Mesenchymal stem cell (in vitro differentiated cells and primary cell): ENCODE data around the gene NEDD9.
A peak's percentile ranks its signal among the peaks of the same experiment; 100 is the strongest.

Source experiments
- DNase-seq: peaks from one replicate; pipeline ENCODE4 v3.0.0-alpha.2; 2013
- H2AFZ ChIP-seq: one replicate; pipeline ENCODE4 v1.6.1; 2013; ENCODE audit warnings: low read depth, mild to moderate bottlenecking, control low read depth, inconsistent platforms, low read length, moderate library complexity
- H2AK5ac ChIP-seq: 2 replicates; pipeline ENCODE4 v1.6.1; 2013; ENCODE audit warnings: low read length, moderate library complexity, mild to moderate bottlenecking, inconsistent platforms; ENCODE audit not compliant: severe bottlenecking
- H2BK120ac ChIP-seq: one replicate; pipeline ENCODE4 v1.6.1; 2013; ENCODE audit warnings: low read depth, mild to moderate bottlenecking, inconsistent platforms, low read length, moderate library complexity
- H2BK12ac ChIP-seq, 2 experiments: one replicate each; pipeline ENCODE4 v1.6.1; 2013; ENCODE audit warnings: inconsistent platforms in 2 of 2, low read length in 2 of 2, mild to moderate bottlenecking in 2 of 2, moderate library complexity in 2 of 2, control low read depth in 1 of 2
- H2BK15ac ChIP-seq: one replicate; pipeline ENCODE4 v1.6.1; 2013; ENCODE audit warnings: mild to moderate bottlenecking, low read depth, inconsistent platforms; ENCODE audit not compliant: poor library complexity, severe bottlenecking
- H2BK5ac ChIP-seq: 2 replicates; pipeline ENCODE4 v1.6.1; 2013; ENCODE audit warnings: low read depth, mild to moderate bottlenecking, low read length, control low read depth, inconsistent platforms; ENCODE audit not compliant: poor library complexity, severe bottlenecking
- H3K14ac ChIP-seq, 2 experiments: one replicate each; pipeline ENCODE4 v1.6.1; 2013; ENCODE audit warnings: inconsistent platforms in 2 of 2, low read length in 2 of 2, control low read depth in 1 of 2, mild to moderate bottlenecking in 1 of 2, moderate library complexity in 1 of 2
- H3K18ac ChIP-seq, 2 experiments: one replicate each; pipeline ENCODE4 v1.6.1; 2013; ENCODE audit warnings: inconsistent platforms in 2 of 2, low read length in 2 of 2, control low read depth in 1 of 2, low read depth in 1 of 2, mild to moderate bottlenecking in 1 of 2
- H3K23ac ChIP-seq, 2 experiments: one replicate each; pipeline ENCODE4 v1.6.1; 2013; ENCODE audit warnings: inconsistent platforms in 2 of 2, low read length in 2 of 2, mild to moderate bottlenecking in 2 of 2, moderate library complexity in 2 of 2, control low read depth in 1 of 2
- H3K27ac ChIP-seq: 2 replicates; pipeline ENCODE4 v1.5.1; 2013; ENCODE audit warnings: mild to moderate bottlenecking, moderate library complexity, low read length, control low read depth, inconsistent platforms; ENCODE audit not compliant: poor library complexity, severe bottlenecking
- H3K27me3 ChIP-seq, 2 experiments: 2 replicates each; pipeline versions ENCODE4 v1.6.1 to v1.7.0; 2013; ENCODE audit warnings: low read length in 2 of 2, mild to moderate bottlenecking in 2 of 2, moderate library complexity in 2 of 2, control low read depth in 1 of 2, inconsistent platforms in 1 of 2; ENCODE audit not compliant: control insufficient read depth in 1 of 2, insufficient read depth in 1 of 2
- H3K36me3 ChIP-seq, 2 experiments: 2 replicates each; pipeline versions ENCODE4 v1.6.1 to v1.7.0; 2013; ENCODE audit warnings: low read length in 2 of 2, control low read depth in 1 of 2, inconsistent platforms in 1 of 2, low read depth in 1 of 2, mild to moderate bottlenecking in 1 of 2; ENCODE audit not compliant: insufficient read depth in 2 of 2, control insufficient read depth in 1 of 2
- H3K4ac ChIP-seq, 2 experiments: one replicate each; pipeline ENCODE4 v1.6.1; 2013; ENCODE audit warnings: inconsistent platforms in 2 of 2, low read length in 2 of 2, mild to moderate bottlenecking in 2 of 2, moderate library complexity in 2 of 2, control low read depth in 1 of 2, low read depth in 1 of 2
- H3K4me1 ChIP-seq: 2 replicates; pipeline ENCODE4 v1.6.1; 2013; ENCODE audit warnings: low read depth, low read length, control low read depth; ENCODE audit not compliant: control insufficient read depth, insufficient read depth
- H3K4me2 ChIP-seq: 2 replicates; pipeline ENCODE4 v1.6.1; 2013; ENCODE audit warnings: low read length, mild to moderate bottlenecking, inconsistent platforms; ENCODE audit not compliant: poor library complexity, severe bottlenecking
- H3K4me3 ChIP-seq, 2 experiments: 2 replicates each; pipeline versions ENCODE4 v1.5.1 to v1.7.0; 2013; ENCODE audit warnings: low read length in 2 of 2, mild to moderate bottlenecking in 2 of 2, control low read depth in 1 of 2, low read depth in 1 of 2; ENCODE audit not compliant: insufficient read depth in 1 of 2
- H3K79me1 ChIP-seq: replicated peaks from 2 replicates; pipeline ENCODE4 v1.6.1; 2013; ENCODE audit warnings: mild to moderate bottlenecking, control low read depth, low read length, inconsistent platforms; ENCODE audit not compliant: poor library complexity, severe bottlenecking
- H3K9ac ChIP-seq: 2 replicates; pipeline ENCODE4 v1.7.0; 2013; ENCODE audit warnings: mild to moderate bottlenecking, low read length, moderate library complexity
- H3K9me3 ChIP-seq: 2 replicates; pipeline ENCODE4 v1.7.0; 2013; ENCODE audit warnings: mild to moderate bottlenecking, low read length; ENCODE audit not compliant: control insufficient read depth
- H4K8ac ChIP-seq: one replicate; pipeline ENCODE4 v1.6.1; 2013; ENCODE audit warnings: inconsistent platforms, mild to moderate bottlenecking, low read length, moderate library complexity
- H4K91ac ChIP-seq: one replicate; pipeline ENCODE4 v1.6.1; 2013; ENCODE audit warnings: mild to moderate bottlenecking, low read length, inconsistent platforms
- WGBS: methylation state at CpG from one replicate; pipeline ENCODE4 v1.1.7; 2013; ENCODE audit warnings: mixed read lengths; 5-methylcytosine and 5-hydroxymethylcytosine counted together

Gene NEDD9

DNA sequence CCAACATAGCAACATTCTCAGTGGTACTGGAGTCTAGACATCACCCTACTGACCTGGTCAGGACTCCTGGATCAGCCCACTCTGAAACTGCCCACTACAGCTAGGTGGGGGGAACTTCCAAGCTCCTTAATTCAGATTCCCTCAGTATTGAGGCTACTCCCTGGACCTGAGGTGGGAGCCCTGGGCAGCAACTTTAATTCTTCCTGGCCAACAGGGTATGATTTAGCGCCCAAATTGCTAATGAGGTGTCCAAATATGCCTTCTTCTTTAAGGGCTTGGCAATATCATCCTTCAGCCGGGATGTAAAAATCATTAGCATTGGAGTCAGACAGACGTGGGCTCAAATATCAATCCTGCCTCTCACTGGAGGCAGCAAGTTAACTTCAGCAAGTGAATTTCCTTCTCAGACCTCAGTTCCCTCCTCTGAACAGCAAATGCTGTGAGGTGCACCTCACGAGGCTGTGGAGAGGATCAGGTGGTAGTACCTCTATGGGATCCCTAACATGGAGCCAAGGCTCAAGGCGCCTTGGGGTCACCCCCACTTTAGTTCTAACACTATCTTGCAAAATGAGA is 27.6 kb downstream of the NEDD9 start:
- Histone ChIP-seq H3K18ac (peak overlapping the region in 1 of 2 experiments; percentile 7), H3K4me3 (no peak overlapping the region), H4K8ac (peak overlapping the region; percentile 36), H2AFZ (no peak overlapping the region), H2AK5ac (peak overlapping the region; percentile 93), H3K27me3 (no peaks in the 10 kb centered on the region), H3K4ac (peak overlapping the region in 1 of 2 experiments; percentile 13), H2BK5ac (no peak overlapping the region), H2BK120ac (no peak overlapping the region), H3K9ac (no peak overlapping the region), H3K9me3 (no peaks in the 10 kb centered on the region), H2BK12ac (no peak overlapping the region), H3K36me3 (peaks cover 0 to 14% of the 10 kb centered on the region in 2 experiments), H3K14ac (no peak overlapping the region), H3K4me2 (no peak overlapping the region), H3K27ac (no peak overlapping the region), H3K23ac (no peak overlapping the region), H3K79me1 (peaks cover 20% of the 10 kb centered on the region), H2BK15ac (no peak overlapping the region), H3K4me1 (peaks cover 9% of the 10 kb centered on the region), H4K91ac (no peak overlapping the region)
- WGBS: 97% methylated on average over 5 of the region's 5 CpGs
- DNase-seq: no peak

DNA sequence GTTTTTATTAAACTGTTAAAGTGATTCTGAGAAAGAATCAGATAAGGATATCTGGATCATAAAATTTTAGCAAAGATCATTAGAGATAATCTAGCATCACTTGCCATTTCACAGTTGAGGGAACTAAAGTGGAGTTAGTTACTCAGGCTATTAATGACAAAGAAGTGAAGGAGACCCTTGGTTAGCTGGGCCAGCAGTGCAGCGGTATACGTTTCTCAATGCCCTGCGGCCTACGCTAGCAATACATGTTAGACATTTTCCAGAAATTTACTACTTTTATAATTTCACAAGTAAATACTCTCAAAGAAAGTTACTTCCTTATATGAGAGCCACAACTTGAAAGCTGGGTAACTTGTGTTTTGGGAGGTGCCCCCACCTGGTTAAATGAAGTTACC is 28.5 kb downstream of the NEDD9 start:
- Histone ChIP-seq H3K18ac (no peak overlapping the region), H3K23ac (no peak overlapping the region), H3K9me3 (no peaks in the 10 kb centered on the region), H4K8ac (no peak overlapping the region), H3K4ac (no peak overlapping the region), H2BK5ac (no peak overlapping the region), H3K79me1 (peaks cover 16% of the 10 kb centered on the region), H3K36me3 (peaks cover 0 to 14% of the 10 kb centered on the region in 2 experiments), H3K4me1 (peaks cover 9% of the 10 kb centered on the region), H4K91ac (no peak overlapping the region), H2BK12ac (no peak overlapping the region), H3K27ac (no peak overlapping the region), H3K9ac (no peak overlapping the region), H3K27me3 (no peaks in the 10 kb centered on the region), H3K4me2 (no peak overlapping the region), H3K14ac (no peak overlapping the region), H3K4me3 (no peak overlapping the region), H2BK120ac (no peak overlapping the region), H2AK5ac (no peak overlapping the region), H2BK15ac (no peak overlapping the region), H2AFZ (no peak overlapping the region)
- no peak for DNase-seq
- WGBS: 90% methylated on average over 2 of the region's 4 CpGs

DNA sequence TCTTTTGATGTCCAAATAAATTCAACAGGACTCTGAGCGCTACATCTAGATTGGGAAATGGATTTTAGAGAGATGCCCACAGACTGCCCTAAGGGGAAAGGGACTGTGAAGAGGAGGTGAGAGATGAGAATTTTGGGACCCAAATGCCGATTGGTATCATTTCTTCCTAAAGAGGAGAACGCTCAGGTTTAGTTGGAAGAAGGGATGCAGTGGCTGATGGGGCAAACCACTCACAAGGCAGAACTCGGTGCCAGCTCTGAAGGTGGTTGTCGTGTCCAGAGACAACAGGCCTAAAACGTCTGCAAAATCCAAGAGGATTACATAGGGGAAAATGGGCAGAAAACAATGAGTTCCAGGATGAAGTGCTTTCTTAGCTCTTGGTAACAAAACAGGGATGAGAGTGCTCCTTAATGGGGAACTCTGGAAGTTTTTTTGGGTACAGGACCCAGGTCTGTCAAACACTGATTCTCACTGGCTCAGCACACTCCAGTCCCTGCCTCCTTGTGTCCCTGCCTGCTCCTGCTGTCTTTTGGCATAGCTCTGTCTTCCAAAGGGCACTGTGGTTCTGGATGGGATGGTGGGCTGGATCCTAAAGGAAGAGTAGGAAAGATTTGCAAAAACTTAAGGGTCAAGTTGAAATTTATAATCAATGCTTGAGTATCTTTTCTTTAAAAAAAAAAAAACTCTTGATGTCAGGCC is 29.0 kb downstream of the NEDD9 start:
- no peak for DNase-seq
- H3K14ac ChIP-seq: no peak overlapping the region
- peak overlapping the region; percentile 35 for H2BK120ac ChIP-seq
- peak overlapping the region; percentile 95 for H2AK5ac ChIP-seq
- peaks cover 12% of the 10 kb centered on the region for H3K4me1 ChIP-seq
- H2BK15ac ChIP-seq: no peak overlapping the region
- no peak overlapping the region for H3K4me2 ChIP-seq
- no peak overlapping the region for H3K18ac ChIP-seq
- H2BK5ac ChIP-seq: no peak overlapping the region
- H3K4ac ChIP-seq: no peak overlapping the region
- H4K91ac ChIP-seq: no peak overlapping the region
- no peak overlapping the region for H3K9ac ChIP-seq
- H3K27ac ChIP-seq: peak overlapping the region; percentile 81
- H2BK12ac ChIP-seq: no peak overlapping the region
- H3K4me3 ChIP-seq: no peak overlapping the region
- WGBS: 98% methylated on average over 6 of the region's 6 CpGs
- H2AFZ ChIP-seq: no peak overlapping the region
- no peak overlapping the region for H4K8ac ChIP-seq
- H3K23ac ChIP-seq: no peak overlapping the region
- no peaks in the 10 kb centered on the region for H3K27me3 ChIP-seq
- H3K79me1 ChIP-seq: peaks cover 16% of the 10 kb centered on the region
- H3K9me3 ChIP-seq: no peaks in the 10 kb centered on the region
- peaks cover 0 to 14% of the 10 kb centered on the region in 2 experiments for H3K36me3 ChIP-seq

DNA sequence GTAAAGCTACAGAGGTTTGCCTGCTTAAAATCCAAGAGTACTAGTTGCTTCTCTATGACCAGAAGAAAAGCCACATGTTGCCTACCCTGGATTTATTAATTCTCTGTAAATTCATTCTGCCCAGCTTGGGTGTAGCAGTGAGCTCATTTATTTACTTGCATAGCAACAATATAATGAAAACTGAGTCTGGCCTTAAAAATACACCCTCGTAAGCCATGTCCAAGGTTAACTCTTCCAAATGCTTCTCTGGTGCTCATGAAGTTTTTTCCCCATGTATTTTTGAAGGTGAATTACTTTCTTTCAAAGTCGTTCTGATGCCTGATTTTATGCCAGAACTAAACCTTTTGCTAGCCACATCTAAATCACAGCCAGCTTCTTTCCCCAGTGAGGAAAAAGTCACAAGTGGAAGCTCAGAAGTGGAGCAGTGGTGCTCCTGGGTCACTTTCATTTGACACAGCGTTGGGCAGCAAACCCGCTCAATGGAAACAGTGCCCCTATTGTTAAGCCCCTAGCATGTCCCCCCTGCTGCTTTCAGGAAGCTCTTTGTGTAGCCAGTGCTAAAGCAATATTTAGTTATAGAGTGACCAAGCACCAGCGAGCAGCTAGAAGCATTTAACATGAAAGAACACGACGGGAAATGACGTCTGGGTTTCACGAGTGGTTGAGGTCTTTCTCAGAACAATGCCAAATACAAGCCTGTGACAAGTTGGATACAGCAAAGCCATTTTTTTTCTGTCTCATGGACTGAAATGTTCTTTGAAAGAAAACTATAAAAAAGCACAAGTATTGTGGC is 29.8 kb downstream of the NEDD9 start:
- no peaks in the 10 kb centered on the region for H3K27me3 ChIP-seq
- H3K9ac ChIP-seq: no peak overlapping the region
- peak overlapping the region; percentile 86 for H4K8ac ChIP-seq
- peak overlapping the region; percentile 33 to 50 for H2BK12ac ChIP-seq
- peaks cover 13% of the 10 kb centered on the region for H3K4me1 ChIP-seq
- H3K4me2 ChIP-seq: peak overlapping the region; percentile 42
- no peak overlapping the region for H3K14ac ChIP-seq
- H4K91ac ChIP-seq: no peak overlapping the region
- peak overlapping the region; percentile 51 to 78 for H3K18ac ChIP-seq
- H3K23ac ChIP-seq: no peak overlapping the region
- peak overlapping the region; percentile 75 for H2AK5ac ChIP-seq
- H2BK5ac ChIP-seq: peak overlapping the region; percentile 14
- peaks cover 0 to 11% of the 10 kb centered on the region in 2 experiments for H3K36me3 ChIP-seq
- no peak overlapping the region for H3K4me3 ChIP-seq
- H2BK120ac ChIP-seq: no peak overlapping the region
- no peak overlapping the region for H2BK15ac ChIP-seq
- DNase-seq: peak; percentile 60
- no peaks in the 10 kb centered on the region for H3K9me3 ChIP-seq
- peaks cover 15% of the 10 kb centered on the region for H3K79me1 ChIP-seq
- H2AFZ ChIP-seq: peak overlapping the region; percentile 7
- H3K27ac ChIP-seq: peak overlapping the region; percentile 81
- H3K4ac ChIP-seq: peak overlapping the region in 1 of 2 experiments; percentile 19
- 59% methylated on average over 8 of the region's 9 CpGs for WGBS
